Limb (tissue), 2 donors: Measurements from ENCODE around the gene PRKAG2.

Experiments
- DNase-seq, 2 donors: peaks; one replicate each; pipeline ENCODE4 v3.0.0-alpha.2; 2016; ENCODE audit errors: extremely low spot score in 2 of 2

The PRKAG2 gene

GRCh38 chr7:151770232-151770631 is 106.7 kb downstream of the PRKAG2 start:
- DNase-seq, result no peak

GRCh38 chr7:151769188-151769821 is 107.6 kb downstream of the PRKAG2 start:
- no peak for DNase-seq

- DNase-seq, result no peak
Observed at GRCh38 chr7:151768805-151769187, 108.1 kb downstream of the PRKAG2 start.

- DNase-seq, result no peak
Observed at GRCh38 chr7:151767557-151767956, 109.4 kb downstream of the PRKAG2 start.

DNA sequence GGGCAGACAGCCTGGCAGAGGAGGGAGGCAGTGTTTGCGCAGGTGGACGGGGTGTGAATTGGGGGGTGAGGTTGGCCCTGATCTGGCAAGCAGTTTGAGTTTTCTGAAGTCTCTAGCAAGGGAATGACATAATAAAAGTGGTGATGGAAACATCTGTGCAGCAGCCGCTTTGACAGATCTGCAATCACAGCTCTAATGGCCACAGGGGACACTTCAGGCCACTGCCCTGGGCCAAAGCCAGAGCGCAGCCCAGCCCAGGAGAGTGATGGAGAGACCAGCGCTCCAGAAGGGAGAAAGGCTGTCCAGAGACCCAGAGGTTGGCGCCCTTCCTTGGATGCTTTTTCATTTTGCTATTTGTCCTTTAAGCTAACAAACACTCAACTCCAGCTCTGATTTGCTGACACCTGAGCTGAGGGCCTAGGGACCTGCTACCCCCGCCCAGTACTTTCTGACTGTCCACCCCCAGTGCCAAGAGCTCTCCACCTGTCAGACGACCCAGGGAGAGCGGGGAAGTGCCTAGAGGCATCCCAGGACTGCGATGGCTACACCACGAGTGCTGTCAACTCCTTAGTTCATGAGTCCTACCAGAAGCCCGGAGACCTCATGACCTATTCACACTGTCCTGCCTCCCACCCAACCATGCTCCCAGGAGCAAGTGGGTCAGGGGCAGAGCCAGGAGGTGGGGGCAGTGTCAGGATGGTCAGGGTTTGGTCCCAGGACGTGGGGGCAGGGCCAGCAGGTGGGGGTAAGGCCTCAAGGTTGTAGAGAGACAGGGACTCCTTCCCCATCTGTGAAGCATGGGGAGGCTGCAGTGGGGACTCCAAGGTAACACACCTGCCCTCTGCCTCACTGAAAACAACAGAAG is 112.6 kb downstream of the PRKAG2 start:
- DNase-seq, result no peak

DNA sequence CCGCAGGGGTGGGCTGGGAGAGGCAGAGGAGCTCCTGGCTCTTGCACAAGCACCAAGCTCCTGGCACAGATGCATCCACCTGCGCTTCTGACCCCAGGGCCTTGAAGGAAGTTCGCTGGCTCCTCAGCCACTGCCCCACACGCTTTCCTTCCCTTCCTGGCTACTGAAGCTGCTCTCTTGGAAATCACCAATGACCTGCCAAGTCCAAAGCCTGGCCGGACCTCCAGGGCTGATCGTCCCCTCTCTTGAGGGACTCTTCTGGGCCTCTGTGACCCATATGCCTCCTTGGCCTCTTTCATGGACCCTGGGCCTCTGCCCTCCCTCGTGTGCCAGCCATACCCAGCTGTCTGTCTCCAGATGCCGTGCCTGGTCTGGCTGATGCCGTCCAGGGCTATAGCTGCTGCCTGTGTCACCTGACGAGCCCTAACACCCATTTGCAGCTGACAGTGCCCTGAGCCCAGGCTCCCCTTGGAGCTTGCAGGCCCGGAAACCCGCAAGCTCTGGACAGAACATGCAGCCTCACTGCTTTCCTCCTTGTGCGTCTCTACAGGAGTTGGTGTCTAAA is 113.4 kb downstream of the PRKAG2 start:
- no peak for DNase-seq

DNA sequence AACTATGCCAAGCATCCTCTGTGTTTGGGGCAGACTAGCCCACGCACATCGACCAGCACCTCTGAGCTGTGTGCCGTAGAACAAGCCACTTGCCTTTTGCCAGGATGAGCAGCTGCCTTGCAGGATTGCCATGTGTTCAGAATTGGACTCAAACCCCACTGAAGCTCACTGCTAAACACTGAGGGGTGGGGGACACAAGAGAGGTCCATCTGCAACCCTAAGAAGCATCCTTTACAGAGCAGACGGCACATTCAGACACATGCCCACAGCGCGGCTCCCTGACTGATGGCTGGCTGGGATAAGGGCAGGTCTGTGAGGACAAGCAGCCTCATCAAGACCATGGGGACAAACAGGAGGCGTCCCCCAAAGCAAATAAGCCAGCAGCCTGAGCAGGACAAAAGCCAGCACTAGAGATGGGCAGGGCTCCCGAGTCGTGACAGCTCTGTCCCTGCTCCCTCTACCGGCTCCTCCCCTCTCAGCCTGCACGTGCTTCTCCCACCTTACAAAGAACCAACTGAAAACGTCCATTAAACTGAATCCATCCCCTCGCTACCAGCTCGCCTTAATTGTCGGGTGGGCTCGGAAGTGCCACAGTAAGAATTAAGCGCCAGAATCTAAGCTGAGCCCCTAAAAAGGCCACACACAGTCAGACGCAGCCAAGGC is 114.2 kb downstream of the PRKAG2 start:
- DNase-seq, result no peak

DNA sequence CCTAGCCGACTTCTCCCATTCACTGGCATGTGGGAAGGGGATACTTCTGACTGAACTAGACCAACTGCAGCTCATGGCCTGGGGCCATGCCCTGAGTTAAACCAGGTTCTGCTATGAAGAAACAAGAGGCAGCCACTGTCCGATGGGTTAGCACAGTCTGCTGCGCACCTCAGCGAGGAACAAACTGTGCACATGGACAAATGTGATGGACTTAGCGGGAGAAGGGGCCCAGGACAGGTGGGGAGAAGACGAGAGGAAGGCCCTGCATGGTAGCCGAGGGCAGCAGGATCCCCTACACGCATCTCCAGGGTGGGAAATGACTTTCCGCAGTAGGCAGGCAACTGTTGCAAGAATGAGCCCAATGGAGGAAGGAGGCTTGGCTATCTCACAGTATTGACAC is 115.0 kb downstream of the PRKAG2 start:
- DNase-seq, result no peak

DNA sequence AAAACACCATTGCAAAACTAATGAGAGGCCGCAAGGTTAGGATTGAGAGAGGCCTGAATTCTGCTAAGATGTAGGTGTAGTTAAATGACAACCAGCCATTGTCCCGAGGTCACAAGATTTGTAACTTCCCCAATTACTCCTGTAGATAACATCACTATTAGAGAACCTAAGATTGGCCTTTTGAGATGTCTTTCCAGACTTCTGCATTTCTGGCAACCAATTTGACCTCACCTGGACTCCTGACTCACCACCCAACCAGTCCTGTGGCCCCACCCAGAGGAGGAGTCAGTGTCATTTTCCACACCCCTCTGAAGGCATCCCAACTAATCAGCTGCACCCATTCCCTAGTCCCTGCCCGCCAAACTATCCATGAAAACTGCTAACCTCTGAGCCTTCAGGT is 115.7 kb downstream of the PRKAG2 start:
- DNase-seq, result no peak

DNA sequence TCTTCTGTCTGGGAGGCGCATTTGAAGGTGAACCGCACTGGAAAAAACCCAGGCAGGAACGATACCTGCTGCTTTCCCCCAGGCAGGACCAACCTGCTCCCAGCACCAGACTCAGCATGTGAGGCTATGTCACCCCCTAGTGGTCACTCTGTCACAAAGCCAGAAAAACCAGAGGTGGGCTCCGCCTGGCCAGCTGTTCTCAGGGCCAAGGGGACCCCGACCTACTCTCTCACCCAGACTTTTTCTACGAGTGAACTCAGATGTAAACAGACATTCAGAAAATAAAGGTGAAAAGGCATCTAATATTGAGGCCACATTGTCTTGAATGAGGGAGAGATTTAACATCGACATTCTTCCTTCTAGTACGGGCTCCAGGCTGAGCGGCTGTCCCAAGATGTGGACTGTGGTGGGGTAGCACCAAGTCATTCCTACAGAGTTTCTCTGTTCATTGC is 117.3 kb downstream of the PRKAG2 start:
- peak; percentile 64 to 79 for DNase-seq

DNA sequence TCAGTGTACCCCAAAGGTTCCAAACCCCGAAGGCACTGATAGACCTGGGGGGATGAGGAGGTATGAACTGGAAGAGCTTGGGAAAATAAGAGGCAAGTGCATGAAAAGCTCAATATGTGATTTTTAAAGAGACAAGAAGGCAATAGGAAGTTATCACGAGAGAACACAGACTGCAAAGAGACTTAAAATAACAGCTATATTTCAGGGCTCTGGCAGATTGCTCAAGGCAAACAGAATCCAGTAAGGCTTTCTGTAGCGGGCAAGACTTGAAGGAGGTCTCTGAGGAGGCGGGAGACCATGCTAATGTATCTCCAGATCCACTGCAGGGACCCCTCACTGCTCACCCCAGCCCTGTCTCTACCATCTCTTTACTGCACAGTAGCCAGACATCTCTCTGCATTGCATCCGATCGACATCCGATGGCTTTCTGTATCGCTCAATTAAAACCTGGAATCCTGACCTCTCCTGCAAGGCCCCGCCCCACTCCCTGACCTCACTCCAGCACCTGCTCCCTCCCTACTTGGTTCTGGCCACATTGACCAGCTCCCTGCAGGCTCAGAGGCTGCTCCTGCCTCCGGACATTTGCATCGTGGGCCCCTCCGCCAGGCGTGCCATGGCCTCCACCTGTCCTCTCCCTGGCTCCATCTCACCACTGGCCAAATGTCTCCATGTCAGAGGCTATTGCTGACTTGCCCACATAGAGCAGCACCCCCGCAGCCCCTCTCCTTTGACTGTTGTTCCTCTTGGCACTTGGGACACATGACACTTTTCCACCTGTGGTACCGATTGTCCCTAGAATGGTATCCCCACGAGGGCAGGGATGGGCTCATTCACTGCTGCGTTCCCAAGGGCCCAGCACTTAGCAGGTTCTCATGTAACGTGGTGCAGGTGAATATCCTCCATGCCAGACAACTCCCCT is 118.0 kb downstream of the PRKAG2 start:
- DNase-seq, result no peak

DNA sequence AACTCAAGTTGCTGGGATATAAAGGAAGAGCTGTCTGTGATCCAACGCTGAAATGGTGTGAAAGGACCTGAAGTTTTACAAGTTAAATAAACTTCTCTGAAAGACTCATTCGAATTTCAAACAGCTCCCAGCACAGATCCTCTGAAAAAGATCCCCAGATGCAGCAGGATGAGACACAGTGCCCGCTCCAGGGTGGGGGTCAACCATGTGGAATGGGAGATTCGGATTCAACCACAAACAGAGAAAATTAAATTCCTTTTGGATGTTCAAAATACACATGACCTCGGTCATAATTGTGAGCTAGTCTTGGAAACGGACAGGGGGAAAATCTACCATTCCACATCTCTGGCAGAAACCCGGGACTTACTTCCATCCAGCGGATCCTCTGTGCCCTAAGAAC is 119.6 kb downstream of the PRKAG2 start:
- DNase-seq, result no peak

GRCh38 chr7:151756866-151757265 is 120.0 kb downstream of the PRKAG2 start:
- DNase-seq, result no peak

- no peak for DNase-seq
Observed at GRCh38 chr7:151756076-151756731, 120.7 kb downstream of the PRKAG2 start.

DNA sequence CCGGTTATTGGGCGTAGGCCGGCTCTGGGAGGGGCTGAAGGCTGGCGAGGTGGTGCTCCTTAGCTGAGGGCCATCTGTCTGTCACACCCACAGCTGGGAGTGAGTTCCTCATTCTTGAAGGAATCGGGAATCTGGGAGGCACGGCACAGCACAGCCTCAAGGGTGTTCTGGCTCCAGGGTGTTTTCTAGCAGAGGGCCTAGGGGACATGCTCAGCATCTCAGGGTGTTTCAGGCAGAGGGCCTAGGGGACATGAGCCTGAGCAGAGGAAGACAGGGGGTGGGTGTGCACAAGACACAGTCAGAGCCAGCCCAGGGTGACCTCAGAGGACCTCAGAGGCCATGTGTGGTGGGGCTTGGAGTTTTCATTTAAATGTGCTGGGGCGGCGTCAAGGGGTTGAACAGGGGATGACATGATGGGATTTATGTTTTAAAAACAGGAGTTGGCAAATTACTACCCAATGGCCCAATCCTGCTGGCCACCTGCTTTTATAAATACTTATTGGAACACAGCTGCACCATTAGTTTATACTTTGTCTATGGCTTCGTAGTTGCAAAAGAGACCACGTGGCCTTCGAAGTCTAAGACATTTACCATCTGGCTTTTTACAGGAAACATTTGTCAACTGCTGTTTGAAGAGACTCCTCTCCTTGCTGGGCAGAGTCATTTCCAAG is 121.6 kb downstream of the PRKAG2 start:
- no peak for DNase-seq

- no peak for DNase-seq
Observed at GRCh38 chr7:151754688-151755130, 122.2 kb downstream of the PRKAG2 start.

- DNase-seq, result peak; percentile 78 to 83
Observed at GRCh38 chr7:151754142-151754590, 122.7 kb downstream of the PRKAG2 start.

DNA sequence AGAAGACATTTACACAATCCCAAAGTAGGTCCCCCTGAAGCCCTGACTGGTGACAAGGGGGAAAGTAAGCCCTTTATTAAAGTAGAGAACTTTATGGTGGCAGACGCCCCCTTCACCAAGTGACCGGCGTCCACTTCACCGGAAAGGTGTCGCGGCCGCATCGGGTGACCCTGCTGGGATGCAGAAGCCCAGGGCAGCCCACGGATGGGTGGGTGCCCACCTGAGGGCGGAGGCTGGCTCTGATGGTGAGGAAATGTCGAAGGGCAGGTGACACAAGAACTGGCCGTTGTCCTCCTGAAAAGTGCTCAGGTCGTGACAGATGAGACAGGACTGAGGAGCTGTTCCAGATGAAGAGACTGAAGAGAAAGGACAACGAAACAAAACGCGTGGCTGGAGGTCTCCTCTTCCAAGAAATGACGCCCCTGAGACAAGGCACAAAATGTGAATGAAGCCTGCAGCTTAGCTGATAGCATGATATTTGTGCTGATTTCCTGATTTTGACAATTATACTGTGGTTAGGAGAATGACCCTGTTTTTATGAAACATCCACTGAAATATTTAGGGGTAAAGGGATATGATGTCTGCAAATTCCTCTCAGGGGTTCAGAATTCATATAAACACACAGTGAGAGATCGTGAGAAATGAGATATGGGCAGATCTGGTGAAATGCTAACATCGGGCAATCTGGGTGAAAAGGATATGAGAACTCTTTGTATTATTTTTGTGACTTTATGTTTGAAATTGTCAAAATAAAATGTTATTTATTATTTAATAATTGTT is 123.9 kb downstream of the PRKAG2 start:
- no peak for DNase-seq

- DNase-seq, result no peak
Observed at GRCh38 chr7:151752037-151752436, 124.9 kb downstream of the PRKAG2 start.
